Prostate gland (tissue), 2 donors: Measurements from ENCODE around the gene SH2D4B.

Experiments used
- POLR2A ChIP-seq: fragments of 450-650 bp; IDR thresholded peaks from one replicate; pipeline ENCODE4 v1.6.1; 2016; ENCODE audit warnings: antibody characterized with exemption, mild to moderate bottlenecking
- POLR2AphosphoS5 ChIP-seq: sonication (generic); formaldehyde crosslinking; IDR thresholded peaks from one replicate; pipeline ENCODE4 v1.6.1; 2017; ENCODE audit warnings: antibody characterized with exemption
- TF ChIP-seq, protein P1 (sequence below), 4 experiments: fragments of 200-600 bp in 2 of 4; fragments of 450-650 bp in 2 of 4; sonication (generic) in 2 of 4; IDR thresholded peaks; 1 replicate in 3 of 4; 2 replicates in 1 of 4; pipeline ENCODE4 v1.5.1; 2016 to 2019; ENCODE audit warnings: antibody characterized with exemption in 4 of 4, mild to moderate bottlenecking in 2 of 4, moderate library complexity in 2 of 4

- TF ChIP-seq, protein P1, sequence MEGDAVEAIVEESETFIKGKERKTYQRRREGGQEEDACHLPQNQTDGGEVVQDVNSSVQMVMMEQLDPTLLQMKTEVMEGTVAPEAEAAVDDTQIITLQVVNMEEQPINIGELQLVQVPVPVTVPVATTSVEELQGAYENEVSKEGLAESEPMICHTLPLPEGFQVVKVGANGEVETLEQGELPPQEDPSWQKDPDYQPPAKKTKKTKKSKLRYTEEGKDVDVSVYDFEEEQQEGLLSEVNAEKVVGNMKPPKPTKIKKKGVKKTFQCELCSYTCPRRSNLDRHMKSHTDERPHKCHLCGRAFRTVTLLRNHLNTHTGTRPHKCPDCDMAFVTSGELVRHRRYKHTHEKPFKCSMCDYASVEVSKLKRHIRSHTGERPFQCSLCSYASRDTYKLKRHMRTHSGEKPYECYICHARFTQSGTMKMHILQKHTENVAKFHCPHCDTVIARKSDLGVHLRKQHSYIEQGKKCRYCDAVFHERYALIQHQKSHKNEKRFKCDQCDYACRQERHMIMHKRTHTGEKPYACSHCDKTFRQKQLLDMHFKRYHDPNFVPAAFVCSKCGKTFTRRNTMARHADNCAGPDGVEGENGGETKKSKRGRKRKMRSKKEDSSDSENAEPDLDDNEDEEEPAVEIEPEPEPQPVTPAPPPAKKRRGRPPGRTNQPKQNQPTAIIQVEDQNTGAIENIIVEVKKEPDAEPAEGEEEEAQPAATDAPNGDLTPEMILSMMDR (IDR thresholded peaks at IDR 0.05): no peak
- no peak for TF ChIP-seq POLR2AphosphoS5
- no peak for TF ChIP-seq POLR2A
Measured at GRCh38 chr10:80693565-80693964, 155.9 kb downstream of the SH2D4B start.
